Uterus (tissue), 4 donors: ENCODE results near the gene P2RX5. TPM values are rescaled to one million over a fixed set of nuclear protein-coding genes. Genes with fewer than 3 reads are reported as not detected.

ENCODE experiments used
- DNase-seq, 2 donors: peaks; one replicate each; pipeline ENCODE4 v3.0.0-alpha.2; 2019 to 2020
- H3K27ac ChIP-seq, 2 donors: fragments of 200-600 bp; sonication (generic); 1 replicate in 1 of 2; 2 replicates in 1 of 2; pipeline ENCODE4 v1.5.1; 2016 to 2018
- H3K27me3 ChIP-seq, 2 donors: fragments of 200-600 bp; sonication (generic); one replicate each; pipeline ENCODE4 v1.5.1; 2018 to 2019; ENCODE audit warnings: control low read depth in 1 of 2
- H3K36me3 ChIP-seq, 2 donors: fragments of 200-600 bp; sonication (generic); one replicate each; pipeline ENCODE4 v1.5.1; 2019; ENCODE audit warnings: control low read depth in 1 of 2
- H3K4me1 ChIP-seq, 2 donors: fragments of 200-600 bp; sonication (generic); one replicate each; pipeline ENCODE4 v1.5.1; 2018 to 2019; ENCODE audit warnings: control low read depth in 1 of 2
- H3K4me3 ChIP-seq, 2 donors: fragments of 200-600 bp; sonication (generic); 1 replicate in 1 of 2; 2 replicates in 1 of 2; pipeline ENCODE4 v1.5.1; 2018 to 2019; ENCODE audit warnings: mild to moderate bottlenecking in 1 of 2
- H3K9me3 ChIP-seq, 2 donors: fragments of 200-600 bp; sonication (generic); one replicate each; pipeline ENCODE4 v1.5.1; 2019; ENCODE audit warnings: control low read depth in 1 of 2
- CTCF ChIP-seq, 4 experiments: fragments of 200-600 bp in 2 of 4; fragments of 450-650 bp in 2 of 4; sonication (generic) in 2 of 4; IDR thresholded peaks; one replicate each; pipeline ENCODE4 v1.5.1; 2016 to 2019; ENCODE audit warnings: antibody characterized with exemption in 4 of 4, mild to moderate bottlenecking in 2 of 4, moderate library complexity in 1 of 4
- POLR2A ChIP-seq, 2 donors: fragments of 450-650 bp; IDR thresholded peaks; one replicate each; pipeline ENCODE4 v1.6.1; 2016; ENCODE audit warnings: antibody characterized with exemption in 2 of 2, mild to moderate bottlenecking in 1 of 2, moderate library complexity in 1 of 2
- intact Hi-C: fragments of 100-400 bp; cut with DNase I; formaldehyde crosslinking; loops from one replicate; pipeline ENCODE4 v1.15.1; 2023; ENCODE audit warnings: low total_unique reads
- total RNA-seq, 4 donors: library from RNA; depleted of rRNA in 3 of 4; stranded (reverse); fragments of >200 nt in 3 of 4; gene quantifications; one replicate each; pipeline versions ENCODE4 v1.1.0 to v1.2.4, GENCODE V29; 2014 to 2023
- donor health status: DM: yes; HTN: yes; CAD: no.

P2RX5 gene
- total RNA-seq, 4 donors from 2014 or later = 0.51 to 8.2 (median 1.1) TPM

- no peak overlapping the region for H3K4me3 ChIP-seq
- TF ChIP-seq CTCF (IDR thresholded peaks at IDR 0.05) (no peak), POLR2A (IDR thresholded peaks at IDR 0.05) (no peak)
- intact Hi-C loops = no loop called here
- H3K9me3 ChIP-seq = no peaks in the 10 kb centered on the region
- no peak for DNase-seq
- H3K27ac ChIP-seq = no peak overlapping the region
- H3K36me3 ChIP-seq = no peaks in the 10 kb centered on the region
- no peaks in the 10 kb centered on the region for H3K27me3 ChIP-seq
- no peaks in the 10 kb centered on the region for H3K4me1 ChIP-seq
Observed at GRCh38 chr17:3643889-3644349, 52.0 kb downstream of the P2RX5 start.

- no peak for DNase-seq
- TF ChIP-seq POLR2A (IDR thresholded peaks at IDR 0.05) (no peak), CTCF (IDR thresholded peaks at IDR 0.05) (no peak)
- Histone ChIP-seq H3K4me1 (no peaks in the 10 kb centered on the region), H3K27me3 (no peaks in the 10 kb centered on the region), H3K36me3 (no peaks in the 10 kb centered on the region), H3K27ac (no peak overlapping the region), H3K4me3 (no peak overlapping the region), H3K9me3 (no peaks in the 10 kb centered on the region)
- intact Hi-C loops = no loop called here
Observed at GRCh38 chr17:3641717-3642486, 54.1 kb downstream of the P2RX5 start.

DNA sequence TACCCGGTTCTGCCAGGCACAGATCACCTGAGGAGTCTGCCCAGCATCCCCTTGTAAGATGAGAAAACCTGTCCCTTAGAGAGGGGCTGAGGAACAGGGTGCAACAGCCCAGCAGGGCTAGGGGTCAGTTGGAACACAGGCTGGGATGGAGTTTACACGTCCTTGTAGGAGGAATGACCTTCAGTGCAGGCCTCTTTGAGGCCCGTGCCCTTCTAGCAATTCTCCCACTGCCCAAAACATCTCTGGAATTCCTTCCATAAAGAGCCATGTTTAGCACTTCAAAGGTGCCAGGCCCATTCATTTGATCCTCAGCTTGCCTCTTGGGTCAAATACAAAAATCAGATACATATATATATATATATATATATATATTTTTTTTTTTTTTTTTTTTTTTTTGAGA lies 54.9 kb downstream of the P2RX5 start:
- DNase-seq = no peak
- Histone ChIP-seq H3K9me3 (no peaks in the 10 kb centered on the region), H3K4me3 (no peak overlapping the region), H3K27me3 (no peaks in the 10 kb centered on the region), H3K4me1 (no peaks in the 10 kb centered on the region), H3K36me3 (no peaks in the 10 kb centered on the region), H3K27ac (no peak overlapping the region)
- intact Hi-C loops = no loop called here
- TF ChIP-seq POLR2A (IDR thresholded peaks at IDR 0.05) (no peak), CTCF (IDR thresholded peaks at IDR 0.05) (no peak)

DNA sequence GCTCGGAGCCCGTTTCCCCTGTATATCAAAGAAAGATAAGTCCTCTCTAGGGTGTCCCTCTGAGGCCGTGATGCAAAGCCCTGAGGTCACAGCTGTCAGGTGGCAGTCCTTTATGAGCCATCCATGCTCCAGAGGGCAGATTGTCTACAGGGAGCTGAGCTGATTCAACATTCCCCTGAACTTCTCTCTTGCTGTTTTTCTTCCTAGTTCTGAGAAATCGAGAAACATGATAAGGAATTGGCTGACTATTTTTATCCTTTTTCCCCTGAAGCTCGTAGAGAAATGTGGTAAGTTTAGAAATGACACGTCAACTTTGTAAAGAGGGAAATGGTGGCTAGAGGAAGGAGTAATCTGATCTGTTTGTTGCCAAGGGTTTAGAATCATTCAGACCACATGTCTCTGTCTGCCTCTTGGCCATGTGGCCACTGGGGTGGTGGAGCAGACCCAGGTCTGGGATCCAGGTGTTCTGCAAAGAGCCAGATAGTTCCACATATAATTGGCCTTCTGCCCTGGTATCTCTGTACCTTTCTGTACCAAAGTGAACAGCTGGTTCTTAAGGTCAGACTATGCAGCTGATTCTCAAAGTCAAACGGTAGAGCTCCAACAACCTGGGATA lies 55.9 kb downstream of the P2RX5 start:
- intact Hi-C loops = no loop called here
- no peak for DNase-seq
- no peaks in the 10 kb centered on the region for H3K36me3 ChIP-seq

More for the DNA sequence above, 55.9 kb downstream of the P2RX5 start:
- no peak overlapping the region for H3K27ac ChIP-seq
- TF ChIP-seq POLR2A (IDR thresholded peaks at IDR 0.05) (no peak), CTCF (IDR thresholded peaks at IDR 0.05) (no peak)
- H3K27me3 ChIP-seq = no peaks in the 10 kb centered on the region
- no peaks in the 10 kb centered on the region for H3K9me3 ChIP-seq
- no peak overlapping the region for H3K4me3 ChIP-seq
- H3K4me1 ChIP-seq = no peaks in the 10 kb centered on the region
